ELF-1 (cell line): Measurements from ENCODE around the gene VAV2.
"Not testable (repeated sequence)": the region's sequence is repeated elsewhere in the genome, so short reads cannot be mapped to it uniquely, and the experiment has no call there.

Experiments
- DNase-seq: peaks from one replicate; pipeline ENCODE4 v3.0.0-alpha.2; 2016; ENCODE audit warnings: low read depth, low spot score

VAV2 gene

DNA sequence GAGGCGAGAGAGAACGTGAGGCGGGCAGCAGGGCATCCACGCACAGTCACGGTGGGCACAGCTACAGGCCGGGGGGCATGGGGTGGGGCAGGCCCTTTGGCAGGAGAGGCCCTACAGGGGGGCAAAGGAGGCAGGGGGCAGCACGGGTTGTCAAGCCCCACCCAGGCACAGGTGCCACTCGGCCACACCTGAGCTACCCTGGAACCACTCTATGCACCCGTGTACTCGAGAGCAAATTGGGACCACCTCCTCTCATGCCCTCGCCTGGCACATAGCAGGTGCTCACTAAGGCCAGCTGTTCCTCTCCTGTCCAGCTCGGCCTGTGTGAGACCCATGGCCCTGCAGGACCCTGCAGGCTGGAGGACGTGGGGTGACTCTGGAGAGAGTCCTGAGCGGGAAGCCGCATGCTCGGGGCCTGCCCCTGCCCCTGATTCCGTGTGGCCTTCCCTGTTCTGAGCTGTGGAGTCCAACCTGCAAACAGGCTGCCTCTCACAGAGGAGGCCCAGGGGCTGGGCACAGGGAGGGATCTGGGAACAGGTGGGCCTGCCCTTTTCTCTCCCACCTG is 222.5 kb downstream of the VAV2 start:
- DNase-seq = no peak

DNA sequence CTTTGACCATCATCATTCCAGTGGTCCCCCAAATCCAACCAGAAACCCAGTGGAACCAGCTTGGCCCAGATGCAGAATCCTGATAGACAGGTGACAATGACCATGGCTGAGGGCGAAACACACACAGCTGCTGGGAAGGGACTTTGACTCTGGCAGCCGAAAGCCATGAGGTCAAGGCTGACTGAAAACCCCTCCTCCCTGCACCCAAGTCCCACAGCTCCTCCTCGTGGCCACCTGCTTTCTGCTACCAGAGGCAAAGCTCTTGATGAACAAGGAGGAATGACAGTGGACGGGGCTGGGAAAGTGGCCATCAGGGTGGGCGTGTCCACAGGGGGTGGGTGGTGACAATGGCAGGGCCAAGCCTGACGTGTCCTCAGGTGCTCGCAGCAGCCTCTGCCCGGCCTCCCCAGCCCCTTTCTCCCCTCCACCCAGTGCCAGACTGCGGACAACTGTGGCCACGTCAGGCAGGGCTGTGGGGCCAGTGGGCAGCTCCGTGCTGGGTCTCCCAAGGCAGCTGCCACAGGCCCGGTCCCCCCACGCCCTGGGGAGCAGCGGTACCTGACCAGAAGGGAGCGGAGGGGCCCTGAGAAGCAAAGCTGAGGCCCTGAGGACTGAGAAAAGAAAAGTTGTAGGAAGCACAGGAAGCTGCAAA is 223.1 kb downstream of the VAV2 start:
- peak; percentile 63 for DNase-seq

DNA sequence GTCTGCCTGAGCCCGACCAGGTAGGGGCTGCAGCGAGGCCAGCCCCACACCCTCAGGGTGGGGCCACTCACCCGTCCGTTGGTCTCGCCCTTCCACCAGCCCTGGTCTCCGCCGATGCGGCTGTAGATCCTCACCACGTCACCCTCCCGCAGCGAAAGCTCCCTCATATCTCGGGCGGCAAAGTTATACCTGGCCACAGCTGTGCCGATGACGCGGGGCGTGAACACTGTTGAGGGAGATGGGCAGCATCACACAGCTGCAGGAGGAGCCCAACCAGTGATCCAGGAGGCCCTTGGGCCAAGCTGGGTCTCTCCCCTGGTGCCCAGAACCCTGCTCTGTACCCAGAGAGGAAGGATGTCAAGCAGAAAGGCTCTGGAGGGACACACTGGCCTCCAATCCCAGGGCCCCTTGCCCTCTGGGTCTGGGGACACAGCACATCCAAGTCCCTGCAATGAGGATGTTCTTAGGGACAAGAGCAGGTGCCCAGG is 223.7 kb downstream of the VAV2 start:
- DNase-seq = no peak

DNA sequence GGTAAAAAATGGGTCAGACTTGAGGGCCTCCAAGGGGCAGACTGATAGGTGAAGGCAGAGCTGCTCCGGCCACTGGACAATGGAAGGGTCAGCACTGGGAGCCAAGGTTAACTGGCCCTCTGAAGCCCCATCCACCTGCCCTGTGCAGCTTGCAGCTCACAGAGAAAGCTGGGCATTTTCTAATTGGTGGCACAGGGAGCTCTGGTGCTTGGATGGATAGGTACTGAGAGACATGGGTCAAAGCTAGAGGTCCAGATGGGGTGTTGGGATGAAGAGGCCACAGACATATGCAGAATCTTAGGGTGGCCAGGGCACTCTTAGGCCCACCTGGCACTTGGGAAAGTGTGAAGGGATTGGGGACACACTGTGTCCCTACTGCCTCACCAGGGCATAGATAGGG is 224.5 kb downstream of the VAV2 start:
- DNase-seq = no peak

DNA sequence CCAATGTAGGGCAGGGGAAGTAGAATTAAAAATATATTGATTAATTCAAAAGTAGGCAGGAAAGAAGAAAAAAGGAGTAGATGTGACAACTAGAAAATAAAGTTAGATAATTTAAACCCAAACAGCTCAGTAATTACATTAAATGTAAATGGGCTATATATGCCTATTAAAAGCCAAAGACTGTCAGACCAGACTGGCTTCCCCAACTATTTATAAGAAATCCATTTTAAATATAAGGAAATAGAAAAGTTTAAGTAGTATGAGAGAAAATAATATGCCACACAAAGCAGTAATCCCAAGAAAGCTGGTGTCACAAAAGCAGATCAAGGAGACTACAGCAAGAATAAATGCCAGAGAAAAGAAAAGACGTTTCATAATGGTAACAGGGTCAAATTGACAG is 225.1 kb downstream of the VAV2 start:
- DNase-seq = no peak

DNA sequence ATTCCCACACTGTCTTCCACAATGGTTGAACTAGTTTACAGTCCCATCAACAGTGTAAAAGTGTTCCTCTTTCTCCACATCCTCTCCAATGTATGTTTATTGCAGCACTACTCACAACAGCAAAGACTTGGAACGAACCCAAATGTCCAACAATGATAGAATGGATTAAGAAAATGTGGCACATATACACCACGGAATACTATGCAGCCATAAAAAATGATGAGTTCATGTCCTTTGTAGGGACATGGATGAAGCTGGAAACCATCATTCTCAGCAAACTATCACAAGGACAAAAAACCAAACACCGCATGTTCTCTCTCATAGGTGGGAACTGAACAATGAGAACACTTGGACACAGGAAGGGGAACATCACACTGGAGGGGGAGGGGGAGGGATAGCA is 225.9 kb downstream of the VAV2 start:
- DNase-seq = not testable (repeated sequence)

DNA sequence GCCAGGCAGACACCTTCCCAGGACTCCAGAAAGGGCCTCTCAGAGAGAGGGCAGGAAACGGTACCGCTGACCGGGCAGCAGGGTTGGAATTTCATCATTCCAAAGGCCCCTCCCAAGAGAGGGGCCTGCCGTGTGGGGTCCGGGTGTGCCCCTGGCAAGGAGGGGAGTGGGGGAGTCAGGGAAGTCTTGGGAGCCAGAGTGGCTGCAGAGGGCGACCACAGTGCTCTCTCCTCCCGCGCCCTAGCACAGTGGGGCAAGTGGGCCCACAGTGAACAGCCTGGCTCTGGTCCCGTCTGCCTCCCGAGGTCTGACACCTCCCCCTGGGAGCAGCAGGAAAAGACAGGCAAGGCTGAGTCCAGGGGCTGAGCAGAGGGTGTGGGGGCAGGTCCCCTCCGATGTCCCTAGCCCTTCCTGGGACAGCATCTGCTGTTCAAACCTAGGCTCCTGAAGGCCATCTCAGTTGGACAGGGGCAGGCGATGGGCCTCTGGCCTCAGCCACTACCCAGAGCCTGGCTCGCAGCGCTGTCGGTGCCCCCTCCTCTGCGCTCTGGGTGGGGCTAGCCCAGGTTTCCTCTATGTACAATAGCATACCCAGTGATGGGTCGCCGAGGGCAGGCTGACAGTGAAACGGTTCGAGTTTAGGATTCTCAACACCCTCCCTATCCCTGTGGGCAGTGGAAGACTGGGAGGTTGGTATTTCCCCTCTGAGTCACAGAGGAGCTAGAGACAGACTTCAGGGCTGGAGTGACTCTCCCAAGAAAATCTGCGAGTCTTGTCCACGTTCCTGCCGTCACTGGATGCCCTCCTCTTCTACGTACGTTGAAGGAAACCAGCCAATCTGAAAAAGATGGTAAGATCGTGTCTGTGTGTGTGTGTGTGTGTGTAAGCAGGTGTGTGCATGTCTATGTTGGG is 228.6 kb downstream of the VAV2 start:
- no peak for DNase-seq

DNA sequence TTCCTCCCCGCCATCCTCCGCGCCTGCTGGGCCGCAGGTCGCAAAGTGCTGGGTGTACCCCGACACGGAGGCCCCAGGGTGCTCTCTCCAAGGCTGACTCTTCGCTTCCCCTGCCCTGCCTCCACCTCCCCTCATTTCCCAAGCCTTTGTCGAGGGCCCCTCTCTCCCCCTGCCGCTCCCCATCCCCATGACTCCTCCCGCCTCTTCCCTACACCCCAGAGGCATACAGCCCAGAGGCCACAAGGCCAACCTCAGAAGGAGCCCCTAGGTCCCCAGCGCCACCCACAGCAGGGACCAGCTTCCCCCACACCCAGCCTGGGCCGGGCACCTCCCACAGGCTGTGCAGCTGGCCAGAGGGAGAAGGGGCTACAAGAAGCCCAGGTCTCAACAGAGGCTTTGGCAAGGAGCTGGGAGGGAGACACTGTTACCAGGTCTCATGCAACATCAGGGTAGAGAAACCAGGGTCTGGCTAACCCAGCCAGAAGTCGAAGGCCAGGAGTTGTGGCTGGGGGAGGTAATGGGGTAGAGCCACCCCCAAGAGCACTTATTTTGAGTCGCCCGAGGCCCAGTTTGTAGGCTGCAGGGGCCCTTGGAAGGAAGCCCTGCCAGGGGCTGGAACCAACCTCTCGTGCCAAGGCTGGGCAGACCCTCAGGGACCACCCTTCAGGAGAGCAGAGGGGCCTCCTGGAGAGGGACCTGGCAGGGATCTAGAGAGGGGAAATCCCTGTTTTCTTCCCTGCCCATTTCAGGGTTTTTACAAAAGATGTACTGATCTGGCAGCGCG is 229.4 kb downstream of the VAV2 start:
- no peak for DNase-seq

DNA sequence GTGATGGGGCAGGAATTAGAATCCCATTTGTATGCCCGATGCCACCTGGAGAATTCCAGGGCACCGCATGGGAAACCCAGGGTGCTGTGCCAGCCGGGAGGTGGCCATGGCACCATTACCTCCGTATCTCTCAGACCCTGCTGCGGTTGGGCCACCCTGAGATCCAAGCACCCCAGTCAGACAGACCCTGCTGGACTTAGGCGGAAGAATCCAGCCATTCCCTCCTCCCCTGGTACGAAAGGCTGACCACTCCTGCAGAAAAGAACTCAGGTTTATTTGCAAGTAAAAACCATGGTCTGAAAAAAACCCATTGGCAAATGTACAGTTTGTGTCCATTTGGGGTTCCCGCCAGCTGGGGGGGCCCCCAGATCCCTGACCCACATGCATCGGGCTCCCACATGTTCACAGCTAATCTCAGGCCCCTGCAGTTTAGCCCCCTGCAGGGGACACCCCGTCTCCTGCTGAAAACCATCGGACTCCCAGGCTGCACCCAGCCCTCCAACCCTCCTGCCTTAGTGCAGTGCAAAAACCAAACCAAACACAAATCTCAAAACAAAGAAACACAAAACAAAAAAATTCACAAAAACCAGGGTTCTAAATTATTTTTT is 230.4 kb downstream of the VAV2 start:
- DNase-seq = no peak

DNA sequence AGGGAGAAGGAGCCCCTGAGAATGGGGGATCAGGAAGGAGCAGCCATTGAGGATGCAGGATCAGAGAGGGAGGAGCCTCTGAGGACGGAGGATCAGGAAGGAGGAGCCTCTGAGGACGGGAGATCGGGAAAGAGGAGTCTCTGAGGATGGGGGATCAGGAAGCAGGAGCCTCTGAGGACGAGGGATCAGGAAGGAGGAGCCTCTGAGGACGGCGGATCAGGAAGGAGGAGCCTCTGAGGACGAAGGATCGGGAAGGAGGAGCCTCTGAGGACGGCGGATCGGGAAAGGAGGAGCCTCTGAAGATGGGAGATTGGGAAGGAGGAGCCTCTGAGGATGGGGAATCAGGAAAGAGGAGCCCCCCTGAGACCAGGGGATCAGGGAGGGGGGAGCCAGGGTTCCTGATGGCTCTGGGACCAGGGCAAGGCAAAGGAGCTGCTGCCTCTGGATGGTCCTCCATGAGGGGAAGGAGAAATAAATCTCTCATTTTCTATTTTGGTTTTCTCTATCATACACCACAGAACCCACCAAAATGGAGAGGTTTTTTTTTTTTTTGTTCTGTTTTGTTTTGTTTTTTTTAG is 231.3 kb downstream of the VAV2 start:
- DNase-seq = no peak

DNA sequence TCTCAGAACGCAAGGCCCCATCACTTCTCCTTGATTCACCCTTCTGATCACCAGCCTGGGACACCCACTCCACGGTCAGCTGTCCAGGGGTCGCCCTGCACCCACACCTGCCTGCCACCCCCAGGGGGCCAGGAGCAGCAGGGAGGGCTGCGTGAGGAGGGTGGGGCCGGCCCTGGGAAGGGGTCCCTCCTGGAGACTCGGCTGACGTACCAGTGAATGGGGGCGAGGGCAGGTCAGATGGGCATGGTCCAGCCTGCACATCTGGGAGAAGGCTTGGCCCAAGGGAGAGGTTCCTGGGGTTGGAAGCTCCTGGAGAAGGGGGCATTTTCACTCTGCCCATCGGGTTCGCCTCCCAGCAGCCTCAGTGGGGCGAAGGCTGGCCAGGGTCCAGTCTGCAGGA is 232.2 kb downstream of the VAV2 start:
- DNase-seq = no peak

DNA sequence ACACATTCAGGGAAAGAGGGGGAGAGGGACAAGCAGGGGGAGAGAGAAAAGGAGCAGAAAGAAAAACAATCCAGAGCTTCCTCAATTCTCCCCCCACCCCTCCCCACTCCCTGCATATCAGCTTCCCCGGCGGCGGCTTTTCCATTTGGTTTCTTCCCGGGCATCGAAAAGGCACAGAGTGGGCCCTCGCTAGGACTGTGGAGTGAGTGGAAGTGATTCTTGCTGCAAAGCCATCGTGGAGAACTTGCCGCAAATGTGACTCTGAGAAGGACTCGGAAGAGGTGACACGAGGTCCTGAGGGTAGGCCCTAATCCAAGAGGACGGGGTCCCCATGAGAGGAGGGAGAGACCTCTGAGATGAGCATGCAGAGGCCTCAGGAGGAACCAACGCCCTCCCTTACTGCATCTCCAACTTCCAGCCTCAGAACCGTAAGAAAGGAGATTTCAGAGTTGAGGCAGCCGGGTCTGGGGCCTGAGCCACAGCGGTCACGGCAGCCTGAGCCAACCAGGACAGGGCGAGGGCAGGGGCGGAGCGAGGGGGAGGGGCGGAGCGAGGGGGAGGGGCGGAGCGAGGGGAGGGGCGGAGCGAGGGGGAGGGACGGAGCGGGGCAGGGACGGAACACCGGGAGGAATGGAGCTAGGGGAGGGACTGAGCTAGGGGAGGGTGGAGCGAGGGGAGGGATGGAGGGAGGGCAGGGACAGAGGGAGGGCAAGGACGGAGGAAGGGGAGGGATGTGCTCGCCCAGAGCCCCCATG is 232.8 kb downstream of the VAV2 start:
- DNase-seq = no peak

DNA sequence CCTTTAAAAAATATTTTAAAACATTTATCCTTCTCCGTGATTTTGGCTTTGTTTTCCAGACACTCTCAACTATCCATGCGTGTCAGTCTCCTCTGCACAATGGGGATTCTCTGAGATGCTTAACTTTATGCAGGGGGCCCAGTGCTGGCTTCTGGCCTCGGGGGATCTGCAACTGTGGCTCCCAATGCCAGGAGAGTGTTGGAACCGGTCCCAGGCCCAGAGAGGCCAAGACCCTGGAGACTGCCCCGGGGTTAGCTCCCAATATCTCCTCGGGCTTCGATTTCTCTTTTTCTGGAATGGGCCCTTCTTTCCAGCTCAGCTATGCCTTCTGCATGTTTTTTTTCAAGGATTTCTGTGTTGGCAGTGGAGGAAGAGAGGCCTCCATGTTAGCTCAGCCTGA is 233.9 kb downstream of the VAV2 start:
- no peak for DNase-seq

DNA sequence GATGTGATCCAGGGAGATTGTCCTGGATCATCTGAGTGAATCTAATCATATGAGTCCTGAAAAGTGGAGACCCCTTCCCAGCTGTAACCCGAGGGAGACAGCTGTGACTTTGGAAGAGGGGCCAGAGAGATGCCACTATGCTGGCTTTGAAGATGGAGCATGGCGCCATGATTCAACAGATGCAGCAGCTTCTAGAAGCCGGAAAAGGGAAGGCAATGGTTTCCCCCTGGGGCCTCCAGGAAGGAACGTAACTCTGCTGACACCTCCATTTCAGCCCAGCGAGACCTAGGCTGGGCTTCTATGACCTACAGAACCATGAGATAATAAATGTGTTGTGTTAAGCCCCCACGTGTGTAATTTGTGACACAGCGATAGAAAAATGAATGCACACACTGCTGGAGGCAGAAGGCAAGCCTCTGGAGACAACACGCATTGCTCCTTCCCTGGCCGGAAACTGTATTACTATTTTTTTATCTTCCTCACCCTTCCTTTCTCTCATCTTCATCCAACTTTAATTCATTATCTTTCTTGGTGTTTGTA is 237.4 kb downstream of the VAV2 start:
- DNase-seq = no peak

DNA sequence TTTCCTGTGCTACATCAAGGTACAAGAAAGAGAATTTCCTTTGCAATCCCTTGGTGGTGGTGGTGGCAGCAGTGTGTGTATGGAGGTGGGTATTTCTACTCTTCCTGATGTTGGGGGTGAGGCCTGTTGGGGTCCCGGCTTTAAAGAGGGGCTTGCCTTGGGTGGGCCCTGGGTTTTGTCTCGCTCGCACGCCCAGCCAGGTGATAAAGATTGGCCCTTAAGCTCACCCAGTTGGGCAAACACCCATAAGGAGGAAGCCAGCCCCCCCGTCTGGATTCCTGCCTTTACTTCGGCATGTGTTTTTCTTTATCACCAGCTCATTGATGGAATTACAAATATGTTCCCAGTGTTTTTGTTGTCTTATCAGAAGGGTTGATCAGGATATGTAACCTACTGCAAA is 237.9 kb downstream of the VAV2 start:
- DNase-seq = no peak

DNA sequence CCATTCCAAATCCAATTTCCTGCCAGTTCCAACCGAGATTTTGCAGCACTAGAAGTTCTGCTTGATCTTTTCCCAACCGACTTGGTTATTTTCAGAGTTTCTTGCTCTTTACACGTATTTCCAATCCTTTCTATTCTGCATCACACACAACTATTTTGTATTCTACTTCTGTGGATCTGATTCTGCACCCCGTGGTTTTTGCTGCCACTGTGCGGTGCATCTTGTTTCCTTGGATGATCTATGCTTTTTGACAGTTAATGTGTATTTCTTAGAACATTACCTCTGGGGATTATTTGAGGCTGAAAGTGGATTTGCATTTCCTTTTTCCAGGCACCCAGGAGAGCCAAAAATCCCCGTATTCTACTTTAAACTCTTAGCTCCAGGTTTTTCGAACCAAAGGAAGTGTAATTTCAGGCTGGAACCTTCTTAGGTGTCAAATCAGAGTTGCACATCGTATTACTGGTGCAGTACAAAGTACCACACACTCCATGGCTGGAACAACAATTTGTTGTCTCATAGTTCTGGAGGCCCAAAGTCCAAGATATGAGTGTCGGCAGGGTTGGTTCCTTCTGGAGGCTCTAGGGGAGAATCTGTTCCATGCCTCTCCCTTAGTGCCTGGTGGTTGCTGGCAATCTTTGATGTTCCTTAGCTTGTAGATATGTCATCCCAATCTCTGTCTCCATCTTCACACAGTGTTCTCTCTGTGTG is 239.2 kb downstream of the VAV2 start:
- DNase-seq = no peak

DNA sequence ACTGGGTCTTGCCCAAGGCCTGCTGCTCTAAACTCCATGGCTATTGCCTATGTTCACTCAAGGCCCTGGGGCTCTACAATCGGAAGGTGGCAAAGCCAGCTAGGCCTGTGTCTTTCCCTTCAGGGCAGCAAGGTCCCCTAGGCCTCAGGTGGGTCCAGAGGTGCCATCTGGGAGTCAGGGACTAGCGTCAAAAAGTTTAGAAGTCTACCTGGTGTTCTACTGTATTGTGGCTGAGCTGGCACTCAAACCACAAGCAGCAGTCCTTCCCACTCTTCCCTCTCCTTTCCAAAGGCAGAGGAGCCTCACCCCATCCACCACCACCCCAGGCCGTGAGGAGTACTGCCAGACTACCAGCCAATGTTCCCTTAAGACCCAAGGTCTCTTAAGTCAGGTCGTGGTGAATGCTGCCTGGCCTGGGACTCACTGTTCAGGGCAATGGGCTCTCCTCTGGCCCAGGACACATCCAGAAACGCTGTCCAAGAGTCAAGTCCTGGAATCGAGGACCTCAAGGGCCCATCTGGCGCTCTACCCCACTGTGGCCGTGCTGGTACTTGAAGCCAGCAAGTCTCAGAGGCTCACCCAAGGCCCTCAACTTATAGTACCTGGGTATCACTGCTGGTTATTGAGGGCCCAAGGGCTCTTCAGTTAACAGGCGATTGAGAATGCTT is 241.0 kb downstream of the VAV2 start:
- DNase-seq = no peak

DNA sequence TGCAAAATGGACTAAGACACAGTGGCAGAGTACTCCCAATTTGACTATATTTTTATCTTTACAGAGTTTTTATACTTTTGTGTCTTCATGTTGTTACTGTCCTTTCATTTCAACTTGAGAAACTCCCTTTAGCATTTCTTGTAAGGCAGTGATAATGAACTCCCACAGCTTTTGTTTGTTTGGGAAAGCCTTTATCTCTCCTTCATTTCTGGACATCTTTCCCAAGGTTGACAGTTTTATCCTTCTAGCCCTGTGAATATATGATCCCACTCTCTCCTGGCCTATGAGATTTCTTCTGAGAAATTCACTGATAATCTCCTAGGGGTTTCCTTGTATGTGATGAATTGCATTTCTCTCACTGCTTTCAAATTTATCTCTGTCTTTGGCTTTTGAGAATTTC is 244.8 kb downstream of the VAV2 start:
- DNase-seq = no peak

DNA sequence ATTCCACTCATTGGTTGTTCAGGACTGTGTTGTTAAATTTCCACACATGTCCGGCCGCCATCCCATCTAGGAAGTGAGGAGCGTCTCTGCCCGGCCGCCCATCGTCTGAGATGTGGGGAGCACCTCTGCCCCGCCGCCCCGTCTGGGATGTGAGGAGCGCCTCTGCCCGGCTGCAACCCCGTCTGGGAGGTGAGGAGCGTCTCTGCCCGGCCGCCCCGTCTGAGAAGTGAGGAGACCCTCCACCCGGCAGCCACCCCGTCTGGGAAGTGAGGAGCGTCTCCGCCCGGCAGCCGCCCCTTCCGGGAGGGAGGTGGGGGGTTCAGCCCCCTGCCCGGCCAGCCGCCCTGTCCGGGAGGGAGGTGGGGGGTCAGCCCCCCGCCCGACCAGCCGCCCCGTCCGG is 247.6 kb downstream of the VAV2 start:
- not testable (repeated sequence) for DNase-seq
